NT2/D1 (cell line): ENCODE measurements around the gene OLFM4.

Experiments used
- YY1 ChIP-seq: IDR thresholded peaks from 2 replicates; pipeline ENCODE4 v1.6.1; 2011; ENCODE audit not compliant: insufficient read length, insufficient read depth
- ZNF274 ChIP-seq: IDR thresholded peaks from 2 replicates; pipeline ENCODE4 v1.6.1; 2011; ENCODE audit warnings: mild to moderate bottlenecking, low read depth, low read length

DNA sequence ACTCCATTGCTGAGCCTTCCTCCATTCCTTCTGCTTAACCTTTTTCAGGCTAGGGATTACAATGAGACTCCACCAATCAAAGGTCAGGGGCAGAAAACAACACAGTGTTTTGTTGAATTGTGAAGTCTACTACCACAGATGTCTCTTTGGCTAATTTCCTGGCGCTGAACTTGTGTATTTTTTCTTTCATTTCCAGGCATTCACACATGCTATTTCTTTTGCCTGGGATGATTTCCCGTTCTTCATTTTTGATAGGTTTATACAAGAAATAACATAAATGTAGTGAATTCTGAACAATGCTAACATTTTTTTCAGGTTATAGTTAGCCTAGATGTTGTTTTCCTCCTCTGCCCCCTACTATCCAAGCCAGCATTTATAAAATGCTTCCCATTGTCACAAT lies 64.3 kb downstream of the OLFM4 start:
- TF ChIP-seq YY1 (no peak), ZNF274 (no peak)
